H9 (cell line): Measurements from ENCODE around the gene TMEM236. TPM values are rescaled to one million over a fixed set of nuclear protein-coding genes. Genes with fewer than 3 reads are reported as not detected.

ENCODE experiments used
- DNase-seq: peaks from one replicate; pipeline ENCODE4 v3.0.0-alpha.2; 2017
- H2AFZ ChIP-seq: one replicate; pipeline ENCODE4 v1.6.1; 2013; ENCODE audit warnings: mild to moderate bottlenecking, low read length, control low read depth, moderate library complexity
- H2AK5ac ChIP-seq: 2 replicates; pipeline ENCODE4 v1.6.1; 2013; ENCODE audit warnings: low read length, control low read depth, mixed read lengths; ENCODE audit not compliant: insufficient read length
- H2BK120ac ChIP-seq: one replicate; pipeline ENCODE4 v1.6.1; 2013; ENCODE audit warnings: low read depth, mild to moderate bottlenecking, low read length, control low read depth, inconsistent platforms; ENCODE audit not compliant: poor library complexity, severe bottlenecking
- H2BK12ac ChIP-seq: 2 replicates; pipeline ENCODE4 v1.6.1; 2013; ENCODE audit warnings: low read length, control low read depth, mixed read lengths, low read depth; ENCODE audit not compliant: insufficient read length
- H2BK15ac ChIP-seq: 2 replicates; pipeline ENCODE4 v1.6.1; 2013; ENCODE audit warnings: low read depth, low read length, control low read depth
- H2BK20ac ChIP-seq: one replicate; pipeline ENCODE4 v1.6.1; 2013; ENCODE audit warnings: low read depth, mild to moderate bottlenecking, low read length, control low read depth, inconsistent platforms; ENCODE audit not compliant: poor library complexity, severe bottlenecking
- H2BK5ac ChIP-seq: 2 replicates; pipeline ENCODE4 v1.6.1; 2013; ENCODE audit warnings: low read length, control low read depth, mixed read lengths; ENCODE audit not compliant: insufficient read length
- H3K14ac ChIP-seq: 2 replicates; pipeline ENCODE4 v1.6.1; 2013; ENCODE audit warnings: low read length, control low read depth; ENCODE audit not compliant: insufficient read depth
- H3K18ac ChIP-seq: 2 replicates; pipeline ENCODE4 v1.6.1; 2013; ENCODE audit warnings: low read depth, mild to moderate bottlenecking, mixed read lengths, low read length, control low read depth; ENCODE audit not compliant: insufficient read length
- H3K23ac ChIP-seq: 2 replicates; pipeline ENCODE4 v1.6.1; 2013; ENCODE audit warnings: low read length, control low read depth, mixed read lengths, low read depth; ENCODE audit not compliant: insufficient read length
- H3K23me2 ChIP-seq: 2 replicates; pipeline ENCODE4 v1.6.1; 2013; ENCODE audit warnings: low read depth, mild to moderate bottlenecking, mixed read lengths, low read length, control low read depth; ENCODE audit not compliant: insufficient read length, poor library complexity, severe bottlenecking
- H3K27ac ChIP-seq: 2 replicates; pipeline ENCODE4 v1.5.1; 2013; ENCODE audit warnings: low read length, control low read depth, mixed read lengths, low read depth; ENCODE audit not compliant: insufficient read length
- H3K27me3 ChIP-seq: 2 replicates; pipeline ENCODE4 v1.6.1; 2013; ENCODE audit warnings: low read length, control low read depth, inconsistent platforms; ENCODE audit not compliant: insufficient read depth
- H3K4ac ChIP-seq: 2 replicates; pipeline ENCODE4 v1.6.1; 2013; ENCODE audit warnings: low read depth, mild to moderate bottlenecking, control low read depth, inconsistent platforms, low read length, moderate library complexity
- H3K4me1 ChIP-seq: 2 replicates; pipeline ENCODE4 v1.6.1; 2013; ENCODE audit warnings: low read length, control low read depth, inconsistent platforms; ENCODE audit not compliant: insufficient read depth
- H3K4me2 ChIP-seq: 2 replicates; pipeline ENCODE4 v1.6.1; 2013; ENCODE audit warnings: low read length, control low read depth, mixed read lengths; ENCODE audit not compliant: insufficient read length, insufficient read depth
- H3K56ac ChIP-seq: 2 replicates; pipeline ENCODE4 v1.6.1; 2013; ENCODE audit warnings: low read depth, mild to moderate bottlenecking, mixed read lengths, low read length, control low read depth; ENCODE audit not compliant: insufficient read length
- H3K79me1 ChIP-seq: 2 replicates; pipeline ENCODE4 v1.6.1; 2013; ENCODE audit warnings: low read depth, mild to moderate bottlenecking, moderate library complexity, low read length, control low read depth, inconsistent platforms; ENCODE audit not compliant: insufficient read depth, poor library complexity, severe bottlenecking
- H3K79me2 ChIP-seq: 2 replicates; pipeline ENCODE4 v1.6.1; 2013; ENCODE audit warnings: low read length, control low read depth, inconsistent platforms; ENCODE audit not compliant: insufficient read depth
- H3K9ac ChIP-seq: 2 replicates; pipeline ENCODE4 v1.6.1; 2013; ENCODE audit warnings: low read length, control low read depth, mixed read lengths; ENCODE audit not compliant: insufficient read length; ENCODE audit errors: extremely low read depth
- H3K9me3 ChIP-seq: one replicate; pipeline ENCODE4 v1.6.1; 2013; ENCODE audit warnings: low read depth, low read length, inconsistent platforms; ENCODE audit not compliant: control insufficient read depth
- H3T11ph ChIP-seq: one replicate; pipeline ENCODE4 v1.6.1; 2013; ENCODE audit warnings: mild to moderate bottlenecking, low read length, control low read depth, inconsistent platforms
- H4K20me1 ChIP-seq: one replicate; pipeline ENCODE4 v1.6.1; 2013; ENCODE audit not compliant: control insufficient read depth, insufficient read length, insufficient read depth
- H4K5ac ChIP-seq: 2 replicates; pipeline ENCODE4 v1.6.1; 2013; ENCODE audit warnings: low read depth, mild to moderate bottlenecking, mixed read lengths, low read length, control low read depth; ENCODE audit not compliant: insufficient read length
- H4K8ac ChIP-seq: replicated peaks from 2 replicates; pipeline ENCODE4 v1.6.1; 2013; ENCODE audit warnings: low read length, control low read depth, mixed read lengths, low read depth; ENCODE audit not compliant: insufficient read length
- H4K91ac ChIP-seq: 2 replicates; pipeline ENCODE4 v1.6.1; 2013; ENCODE audit warnings: low read depth, mild to moderate bottlenecking, moderate library complexity, mixed read lengths, low read length, control low read depth; ENCODE audit not compliant: insufficient read length
- H3K27ac Mint-ChIP-seq, 3 experiments: 2 replicates in 2 of 3; 3 replicates in 1 of 3; pipeline ENCODE4 v1.8.0; 2020 to 2021; ENCODE audit warnings: mixed read lengths in 3 of 3, mild to moderate bottlenecking in 1 of 3, moderate library complexity in 1 of 3
- H3K27me3 Mint-ChIP-seq: 2 replicates; pipeline ENCODE4 v1.8.0; 2021; ENCODE audit warnings: low read depth, mild to moderate bottlenecking, moderate library complexity, mixed read lengths
- H3K36me3 Mint-ChIP-seq, 3 experiments: 2 replicates in 2 of 3; 3 replicates in 1 of 3; pipeline ENCODE4 v1.8.0; 2020 to 2021; ENCODE audit warnings: low read depth in 3 of 3, mixed read lengths in 3 of 3; ENCODE audit not compliant: insufficient read depth in 1 of 3
- H3K4me1 Mint-ChIP-seq, 2 experiments: 2 replicates each; pipeline ENCODE4 v1.8.0; 2020; ENCODE audit warnings: mixed read lengths in 2 of 2
- H3K4me3 Mint-ChIP-seq, 2 experiments: 2 replicates in 1 of 2; 3 replicates in 1 of 2; pipeline ENCODE4 v1.8.0; 2020 to 2021; ENCODE audit warnings: mild to moderate bottlenecking in 2 of 2, mixed read lengths in 2 of 2, moderate library complexity in 1 of 2
- H3K9me3 Mint-ChIP-seq, 2 experiments: 2 replicates in 1 of 2; 3 replicates in 1 of 2; pipeline ENCODE4 v1.8.0; 2020; ENCODE audit warnings: mild to moderate bottlenecking in 2 of 2, mixed read lengths in 2 of 2, moderate library complexity in 1 of 2
- WGBS: extraction: QIAGEN DNeasy Blood & Tissue Kit; methylation state at CpG from one replicate; pipeline ENCODE4 v1.1.7; 2013; ENCODE audit warnings: missing lambda C conversion rate, low lambda C conversion rate, mixed read lengths; ENCODE audit not compliant: insufficient read length; ENCODE audit errors: extremely low coverage; 5-methylcytosine and 5-hydroxymethylcytosine counted together
- total RNA-seq: library from RNA; stranded (reverse); gene quantifications from 2 replicates; pipeline ENCODE4 v1.2.1, GENCODE V29; 2021
- TF ChIP-seq, protein P1 (sequence below): fragments of 200-600 bp; sonication (generic); conservative IDR thresholded peaks from 3 replicates; pipeline ENCODE4 v1.8.0; 2021; ENCODE audit warnings: antibody characterized with exemption, mild to moderate bottlenecking

Gene TMEM236
- total RNA-seq, 1 experiment from 2014 or later, result not detected

DNA sequence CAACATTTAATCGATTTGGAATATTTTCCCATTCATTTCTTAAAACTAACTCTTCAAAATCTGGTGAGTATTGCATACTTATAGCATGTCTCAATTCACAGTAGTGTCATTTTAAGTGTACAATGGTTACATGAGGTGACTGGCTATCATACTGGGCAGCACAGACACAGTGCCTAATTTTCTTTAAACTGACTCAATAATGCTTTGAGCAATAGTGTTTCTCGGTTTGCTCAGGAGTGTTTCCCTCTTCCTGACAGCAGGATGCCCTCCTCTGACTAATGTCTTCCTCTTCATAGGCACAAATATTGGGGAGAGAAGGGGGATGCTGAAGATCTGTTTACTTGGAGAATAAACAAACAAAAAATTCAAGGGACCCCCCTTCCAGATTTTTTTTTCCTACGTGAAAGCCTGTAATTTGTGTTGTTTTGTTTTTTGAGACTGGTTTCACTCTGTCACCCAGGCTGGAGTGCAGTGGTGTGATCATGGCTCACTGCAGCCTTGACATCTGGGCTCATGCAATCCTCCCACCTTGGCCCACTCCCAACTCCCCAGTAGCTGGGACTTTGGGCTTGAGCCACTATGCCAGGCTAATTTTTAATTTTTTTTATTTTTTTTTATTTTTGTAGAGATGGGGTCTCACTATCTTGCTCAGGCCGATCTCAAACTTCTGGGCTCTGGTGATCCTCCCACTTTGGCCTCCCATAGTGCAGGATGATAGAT is 59.3 kb downstream of the TMEM236 start:
- Histone ChIP-seq H2BK20ac (no peak overlapping the region), H2AK5ac (no peak overlapping the region), H3K79me1 (no peaks in the 10 kb centered on the region), H4K8ac (no peak overlapping the region), H3K14ac (no peak overlapping the region), H4K5ac (no peak overlapping the region), H2BK12ac (no peak overlapping the region), H3K27ac (no peak overlapping the region), H3K56ac (no peak overlapping the region), H2BK5ac (no peak overlapping the region), H3K23ac (no peak overlapping the region), H3K23me2 (no peaks in the 10 kb centered on the region), H3T11ph (no peak overlapping the region), H4K20me1 (no peaks in the 10 kb centered on the region), H3K79me2 (no peaks in the 10 kb centered on the region), H3K4me2 (no peak overlapping the region), H3K27me3 (no peaks in the 10 kb centered on the region), H2AFZ (no peak overlapping the region), H3K9ac (no peak overlapping the region), H3K18ac (no peak overlapping the region), H4K91ac (no peak overlapping the region), H3K9me3 (no peaks in the 10 kb centered on the region), H2BK120ac (no peak overlapping the region), H2BK15ac (no peak overlapping the region), H3K4ac (no peak overlapping the region), H3K4me1 (no peaks in the 10 kb centered on the region; the same call in 1 of the 2 replicates)
- Mint-ChIP-seq H3K36me3 (no peaks in the 10 kb centered on the region), H3K4me1 (peaks cover 6 to 9% of the 10 kb centered on the region in 2 experiments), H3K27ac (no peak overlapping the region), H3K27me3 (no peaks in the 10 kb centered on the region), H3K9me3 (no peaks in the 10 kb centered on the region), H3K4me3 (no peak overlapping the region)
- TF ChIP-seq, protein P1, sequence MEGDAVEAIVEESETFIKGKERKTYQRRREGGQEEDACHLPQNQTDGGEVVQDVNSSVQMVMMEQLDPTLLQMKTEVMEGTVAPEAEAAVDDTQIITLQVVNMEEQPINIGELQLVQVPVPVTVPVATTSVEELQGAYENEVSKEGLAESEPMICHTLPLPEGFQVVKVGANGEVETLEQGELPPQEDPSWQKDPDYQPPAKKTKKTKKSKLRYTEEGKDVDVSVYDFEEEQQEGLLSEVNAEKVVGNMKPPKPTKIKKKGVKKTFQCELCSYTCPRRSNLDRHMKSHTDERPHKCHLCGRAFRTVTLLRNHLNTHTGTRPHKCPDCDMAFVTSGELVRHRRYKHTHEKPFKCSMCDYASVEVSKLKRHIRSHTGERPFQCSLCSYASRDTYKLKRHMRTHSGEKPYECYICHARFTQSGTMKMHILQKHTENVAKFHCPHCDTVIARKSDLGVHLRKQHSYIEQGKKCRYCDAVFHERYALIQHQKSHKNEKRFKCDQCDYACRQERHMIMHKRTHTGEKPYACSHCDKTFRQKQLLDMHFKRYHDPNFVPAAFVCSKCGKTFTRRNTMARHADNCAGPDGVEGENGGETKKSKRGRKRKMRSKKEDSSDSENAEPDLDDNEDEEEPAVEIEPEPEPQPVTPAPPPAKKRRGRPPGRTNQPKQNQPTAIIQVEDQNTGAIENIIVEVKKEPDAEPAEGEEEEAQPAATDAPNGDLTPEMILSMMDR, result no peak
- no peak for DNase-seq
- no CpG with 5 or more reads among the region's 4 CpGs for WGBS
